ENCODE data around the gene SLC5A1. TPM values are rescaled to one million over a fixed set of nuclear protein-coding genes. Genes with fewer than 3 reads are reported as not detected.
A peak's percentile ranks its signal among the peaks of the same experiment; 100 is the strongest.
"Not testable (repeated sequence)": the region's sequence is repeated elsewhere in the genome, so short reads cannot be mapped to it uniquely, and the experiment has no call there.

Gene SLC5A1
- total RNA-seq, 1 donor = under 0.01 TPM

- no peak for DNase-seq (ENCODE audit: low read depth)
- TF ChIP-seq CTCF (IDR thresholded peaks at IDR 0.05; ENCODE audit: insufficient read depth, low read length) = no peak
- no peak overlapping the region for H3K4me3 ChIP-seq (ENCODE audit: low read depth, low read length)
Measured at GRCh38 chr22:32132783-32133182, 89.7 kb downstream of the SLC5A1 start.

- not testable (repeated sequence) for DNase-seq (ENCODE audit: low read depth); H3K4me3 ChIP-seq (ENCODE audit: low read depth, low read length)
Measured at GRCh38 chr22:32134796-32135195, 91.7 kb downstream of the SLC5A1 start.

- peak; percentile 32 for DNase-seq (ENCODE audit: low read depth)
- not testable (repeated sequence) for H3K4me3 ChIP-seq (ENCODE audit: low read depth, low read length)
Measured at GRCh38 chr22:32135958-32136357, 92.9 kb downstream of the SLC5A1 start.

GRCh38 chr22:32136881-32137280, 93.8 kb downstream of the SLC5A1 start:
- not testable (repeated sequence) for H3K4me3 ChIP-seq (ENCODE audit: low read depth, low read length)

GRCh38 chr22:32137731-32138324, 94.8 kb downstream of the SLC5A1 start:
- not testable (repeated sequence) for H3K4me3 ChIP-seq (ENCODE audit: low read depth, low read length)
- peak; percentile 4 for DNase-seq (ENCODE audit: low read depth)

More at GRCh38 chr22:32136881-32137280, 93.8 kb downstream of the SLC5A1 start:
- DNase-seq (ENCODE audit: low read depth) = not testable (repeated sequence)

- DNase-seq (ENCODE audit: low read depth); H3K4me3 ChIP-seq (ENCODE audit: low read depth, low read length): not testable (repeated sequence)
Measured at GRCh38 chr22:32138576-32138975, 95.5 kb downstream of the SLC5A1 start.

GRCh38 chr22:32140688-32141087, 97.6 kb downstream of the SLC5A1 start:
- DNase-seq (ENCODE audit: low read depth); H3K4me3 ChIP-seq (ENCODE audit: low read depth, low read length): not testable (repeated sequence)
- peak; percentile 23 for TF ChIP-seq CTCF (IDR thresholded peaks at IDR 0.05; ENCODE audit: insufficient read depth, low read length)

GRCh38 chr22:32142600-32142999, 99.5 kb downstream of the SLC5A1 start:
- no peak for TF ChIP-seq CTCF (IDR thresholded peaks at IDR 0.05; ENCODE audit: insufficient read depth, low read length)
- DNase-seq (ENCODE audit: low read depth) = no peak
- no peak overlapping the region for H3K4me3 ChIP-seq (ENCODE audit: low read depth, low read length)

- no peak for TF ChIP-seq CTCF (IDR thresholded peaks at IDR 0.05; ENCODE audit: insufficient read depth, low read length)
- DNase-seq (ENCODE audit: low read depth) = no peak
- H3K4me3 ChIP-seq (ENCODE audit: low read depth, low read length) = no peak overlapping the region
Measured at GRCh38 chr22:32144496-32145274, 101.6 kb downstream of the SLC5A1 start.

- not testable (repeated sequence) for H3K4me3 ChIP-seq (ENCODE audit: low read depth, low read length)
Measured at GRCh38 chr22:32147128-32147527, 104.1 kb downstream of the SLC5A1 start.

GRCh38 chr22:32148372-32148771, 105.3 kb downstream of the SLC5A1 start:
- not testable (repeated sequence) for H3K4me3 ChIP-seq (ENCODE audit: low read depth, low read length); DNase-seq (ENCODE audit: low read depth)

More at GRCh38 chr22:32147128-32147527, 104.1 kb downstream of the SLC5A1 start:
- DNase-seq (ENCODE audit: low read depth) = not testable (repeated sequence)

- not testable (repeated sequence) for DNase-seq (ENCODE audit: low read depth); H3K4me3 ChIP-seq (ENCODE audit: low read depth, low read length)
Measured at GRCh38 chr22:32150647-32151046, 107.6 kb downstream of the SLC5A1 start.

GRCh38 chr22:32151641-32152040, 108.6 kb downstream of the SLC5A1 start:
- not testable (repeated sequence) for DNase-seq (ENCODE audit: low read depth); H3K4me3 ChIP-seq (ENCODE audit: low read depth, low read length)

GRCh38 chr22:32154727-32155126, 111.7 kb downstream of the SLC5A1 start:
- DNase-seq (ENCODE audit: low read depth); H3K4me3 ChIP-seq (ENCODE audit: low read depth, low read length): not testable (repeated sequence)

All from fibroblast of the aortic adventitia (primary cell).